Smooth muscle cell (in vitro differentiated cells): ENCODE data around the gene PTPRK. TPM values are rescaled to one million over a fixed set of nuclear protein-coding genes. Genes with fewer than 3 reads are reported as not detected.
A peak's percentile ranks its signal among the peaks of the same experiment; 100 is the strongest.

Experiments used
- DNase-seq: peaks from one replicate; lab custom pipeline; 2025; ENCODE audit not compliant: unreplicated experiment; lab: John Stamatoyannopoulos, UW
- H2AFZ ChIP-seq: fragments of 200-600 bp; sonication (generic); 2 replicates; pipeline ENCODE4 v1.6.0; 2016; ENCODE audit warnings: antibody characterized with exemption, low read depth, mild to moderate bottlenecking
- H3F3A ChIP-seq: fragments of 200-600 bp; sonication (generic); 2 replicates; pipeline ENCODE4 v1.6.0; 2017; ENCODE audit warnings: antibody characterized with exemption, low read depth
- H3K27ac ChIP-seq: fragments of 200-600 bp; sonication (generic); 2 replicates; pipeline ENCODE4 v1.5.1; 2016; ENCODE audit warnings: low read depth, mild to moderate bottlenecking
- H3K27me3 ChIP-seq: fragments of 200-600 bp; sonication (generic); 2 replicates; pipeline ENCODE4 v1.6.1; 2016; ENCODE audit warnings: low read depth, mild to moderate bottlenecking
- H3K36me3 ChIP-seq: fragments of 200-600 bp; sonication (generic); 2 replicates; pipeline ENCODE4 v1.5.1; 2016; ENCODE audit warnings: low read depth
- H3K4me1 ChIP-seq: fragments of 200-600 bp; sonication (generic); 2 replicates; pipeline ENCODE4 v1.5.1; 2016; ENCODE audit warnings: low read depth
- H3K4me2 ChIP-seq: fragments of 200-600 bp; sonication (generic); 2 replicates; pipeline ENCODE4 v1.6.0; 2016; ENCODE audit warnings: mild to moderate bottlenecking
- H3K4me3 ChIP-seq: fragments of 200-600 bp; sonication (generic); 2 replicates; pipeline ENCODE4 v1.5.1; 2016; ENCODE audit warnings: mild to moderate bottlenecking
- H3K79me2 ChIP-seq: fragments of 200-600 bp; sonication (generic); 2 replicates; pipeline ENCODE4 v1.6.0; 2016; ENCODE audit warnings: low read depth, mild to moderate bottlenecking
- H3K9ac ChIP-seq: fragments of 200-600 bp; sonication (generic); 2 replicates; pipeline ENCODE4 v1.6.0; 2016; ENCODE audit warnings: low read depth
- H3K9me3 ChIP-seq: fragments of 200-600 bp; sonication (generic); replicated peaks from 2 replicates; pipeline ENCODE4 v1.5.1; 2016; ENCODE audit warnings: low read depth
- H4K20me1 ChIP-seq: fragments of 200-600 bp; sonication (generic); 2 replicates; pipeline ENCODE4 v1.6.0; 2016; ENCODE audit warnings: low read depth
- WGBS: methylation state at CpG from one replicate; pipeline ENCODE4 v1.1.7; 2016; ENCODE audit warnings: low lambda C conversion rate; 5-methylcytosine and 5-hydroxymethylcytosine counted together
- polyA plus RNA-seq: library from polyadenylated mRNA; unstranded; fragments of >200 nt; fragmentation: Nextera tagmentation; extraction: Ambion mirVana; gene quantifications from 2 replicates; pipeline ENCODE4 v1.2.1, GENCODE V29; 2016
- total RNA-seq: library from RNA; depleted of rRNA; stranded (reverse); fragments of >200 nt; gene quantifications from 2 replicates; pipeline ENCODE4 v1.2.3, GENCODE V29; 2014
- TF ChIP-seq, protein P1 (sequence below): fragments of 200-600 bp; sonication (generic); IDR thresholded peaks from 2 replicates; pipeline ENCODE4 v1.5.1; 2017; ENCODE audit warnings: borderline replicate concordance, mild to moderate bottlenecking, antibody characterized with exemption; ENCODE audit not compliant: insufficient read depth, poor library complexity, severe bottlenecking

PTPRK gene
- total and polyA plus RNA-seq, 2 experiments from 2014 or later = 21.7 to 50.4 TPM

DNA sequence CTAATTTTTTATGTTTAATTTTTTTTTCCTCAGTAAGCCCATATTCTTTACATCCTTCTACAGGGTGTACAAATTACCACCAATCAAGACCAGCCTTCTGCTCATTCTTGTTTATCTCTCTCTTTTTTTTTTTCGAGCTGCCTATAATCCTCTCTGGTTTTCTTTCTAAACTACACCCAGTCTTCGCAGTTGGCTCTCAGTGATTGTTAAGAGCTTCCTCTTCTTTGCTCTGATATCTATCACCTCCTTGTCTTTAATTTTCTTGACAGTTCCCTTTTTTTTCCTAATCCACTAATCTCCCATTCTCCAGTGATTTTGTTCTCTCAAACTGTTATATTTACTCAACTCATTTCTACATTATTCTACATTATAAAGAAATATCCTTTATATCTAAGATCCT lies 38.5 kb upstream of the PTPRK start:
- no peak for DNase-seq
- H4K20me1 ChIP-seq = no peaks in the 10 kb centered on the region
- H3F3A ChIP-seq = no peaks in the 10 kb centered on the region
- no peaks in the 10 kb centered on the region for H3K27me3 ChIP-seq
- 19% methylated on average over 2 of the region's 2 CpGs for WGBS
- no peak overlapping the region for H2AFZ ChIP-seq
- H3K4me3 ChIP-seq = no peak overlapping the region
- H3K36me3 ChIP-seq = no peaks in the 10 kb centered on the region
- no peaks in the 10 kb centered on the region for H3K9me3 ChIP-seq
- H3K9ac ChIP-seq = no peak overlapping the region
- no peak overlapping the region for H3K4me2 ChIP-seq
- H3K79me2 ChIP-seq = no peaks in the 10 kb centered on the region
- H3K27ac ChIP-seq = no peak overlapping the region
- TF ChIP-seq, protein P1, sequence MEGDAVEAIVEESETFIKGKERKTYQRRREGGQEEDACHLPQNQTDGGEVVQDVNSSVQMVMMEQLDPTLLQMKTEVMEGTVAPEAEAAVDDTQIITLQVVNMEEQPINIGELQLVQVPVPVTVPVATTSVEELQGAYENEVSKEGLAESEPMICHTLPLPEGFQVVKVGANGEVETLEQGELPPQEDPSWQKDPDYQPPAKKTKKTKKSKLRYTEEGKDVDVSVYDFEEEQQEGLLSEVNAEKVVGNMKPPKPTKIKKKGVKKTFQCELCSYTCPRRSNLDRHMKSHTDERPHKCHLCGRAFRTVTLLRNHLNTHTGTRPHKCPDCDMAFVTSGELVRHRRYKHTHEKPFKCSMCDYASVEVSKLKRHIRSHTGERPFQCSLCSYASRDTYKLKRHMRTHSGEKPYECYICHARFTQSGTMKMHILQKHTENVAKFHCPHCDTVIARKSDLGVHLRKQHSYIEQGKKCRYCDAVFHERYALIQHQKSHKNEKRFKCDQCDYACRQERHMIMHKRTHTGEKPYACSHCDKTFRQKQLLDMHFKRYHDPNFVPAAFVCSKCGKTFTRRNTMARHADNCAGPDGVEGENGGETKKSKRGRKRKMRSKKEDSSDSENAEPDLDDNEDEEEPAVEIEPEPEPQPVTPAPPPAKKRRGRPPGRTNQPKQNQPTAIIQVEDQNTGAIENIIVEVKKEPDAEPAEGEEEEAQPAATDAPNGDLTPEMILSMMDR = no peak
- no peaks in the 10 kb centered on the region for H3K4me1 ChIP-seq

DNA sequence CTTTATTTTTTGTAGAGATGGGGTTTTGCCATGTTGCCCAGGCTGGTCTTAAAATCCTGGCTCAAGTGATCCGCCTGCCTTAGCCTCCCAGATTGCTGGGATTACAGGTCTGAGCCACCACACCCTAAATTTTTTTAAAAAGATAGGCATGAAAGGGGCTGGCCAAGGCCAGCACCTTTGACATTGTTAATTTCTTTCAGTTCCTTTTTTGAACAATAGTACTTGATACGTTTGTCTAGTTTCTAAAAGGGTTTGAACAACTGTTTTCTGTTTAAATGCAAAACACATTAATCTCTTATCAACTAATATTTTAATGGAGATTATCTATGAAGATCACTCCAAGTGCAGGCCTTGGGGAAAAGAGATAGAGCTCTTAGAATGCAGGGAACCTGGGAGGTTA lies 37.6 kb upstream of the PTPRK start:
- H3K79me2 ChIP-seq = no peaks in the 10 kb centered on the region
- TF ChIP-seq, protein P1 = no peak

DNA sequence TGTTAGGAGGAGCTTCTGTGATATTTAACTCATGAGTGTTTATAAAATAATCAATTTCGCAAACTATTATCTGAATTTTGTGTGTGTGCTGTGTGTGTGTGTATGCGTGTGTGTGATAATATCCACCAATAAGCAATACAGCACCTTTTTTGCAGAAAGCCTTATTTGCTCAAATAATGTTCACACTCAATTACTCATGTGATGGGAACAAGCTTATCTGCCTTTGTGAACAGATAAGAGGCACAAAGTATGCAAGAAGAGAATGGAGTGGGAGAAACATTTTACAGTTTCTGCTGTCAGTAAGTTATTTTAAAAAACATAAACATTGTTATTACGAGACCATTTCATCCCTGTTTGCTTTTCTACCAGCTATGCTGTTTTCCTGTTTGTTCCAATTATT lies 36.7 kb upstream of the PTPRK start:
- no peak for DNase-seq
- 44% methylated on average over 3 of the region's 3 CpGs for WGBS

More for the DNA sequence above, 37.6 kb upstream of the PTPRK start:
- DNase-seq = no peak
- H3K4me3 ChIP-seq = no peak overlapping the region
- H3K27ac ChIP-seq = no peak overlapping the region
- H3K27me3 ChIP-seq = no peaks in the 10 kb centered on the region
- no peaks in the 10 kb centered on the region for H3K36me3 ChIP-seq
- WGBS = 89% methylated on average over 2 of the region's 2 CpGs
- H3K4me2 ChIP-seq = no peak overlapping the region
- no peaks in the 10 kb centered on the region for H3F3A ChIP-seq
- no peaks in the 10 kb centered on the region for H3K9me3 ChIP-seq
- no peaks in the 10 kb centered on the region for H3K4me1 ChIP-seq
- no peak overlapping the region for H2AFZ ChIP-seq
- H3K9ac ChIP-seq = no peak overlapping the region
- H4K20me1 ChIP-seq = no peaks in the 10 kb centered on the region

DNA sequence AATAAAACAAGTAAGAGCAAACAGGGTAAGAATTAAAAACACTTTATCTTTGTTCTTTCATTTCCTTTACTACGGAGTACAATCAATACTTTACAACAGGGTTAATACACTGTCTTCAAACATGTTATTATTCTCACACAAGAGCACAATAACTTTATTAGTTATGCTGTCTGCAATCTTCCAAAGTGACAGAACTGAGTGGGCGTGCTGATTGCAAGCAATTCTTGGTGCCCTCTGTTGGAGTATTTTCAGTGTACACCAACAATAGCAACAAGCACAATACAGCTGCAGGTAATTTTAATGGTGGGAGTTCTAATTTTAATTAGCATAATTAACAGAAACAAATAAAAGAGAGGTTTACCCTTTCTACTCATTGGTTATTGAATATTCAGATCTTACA lies 33.9 kb upstream of the PTPRK start:
- H3K36me3 ChIP-seq = no peaks in the 10 kb centered on the region
- no peaks in the 10 kb centered on the region for H3K79me2 ChIP-seq
- H4K20me1 ChIP-seq = no peaks in the 10 kb centered on the region
- no peaks in the 10 kb centered on the region for H3K4me1 ChIP-seq
- H3K9me3 ChIP-seq = no peaks in the 10 kb centered on the region
- DNase-seq = no peak
- TF ChIP-seq, protein P1 = peak; percentile 23
- WGBS = 72% methylated on average over 2 of the region's 2 CpGs
- H2AFZ ChIP-seq = no peak overlapping the region
- no peak overlapping the region for H3K9ac ChIP-seq
- H3K4me2 ChIP-seq = no peak overlapping the region
- no peaks in the 10 kb centered on the region for H3K27me3 ChIP-seq
- H3K4me3 ChIP-seq = no peak overlapping the region
- H3F3A ChIP-seq = no peaks in the 10 kb centered on the region
- H3K27ac ChIP-seq = no peak overlapping the region

More for the DNA sequence above, 36.7 kb upstream of the PTPRK start:
- no peak overlapping the region for H3K4me2 ChIP-seq
- no peaks in the 10 kb centered on the region for H3K27me3 ChIP-seq
- no peaks in the 10 kb centered on the region for H3K36me3 ChIP-seq
- no peaks in the 10 kb centered on the region for H3K79me2 ChIP-seq
- no peaks in the 10 kb centered on the region for H3F3A ChIP-seq
- H2AFZ ChIP-seq = no peak overlapping the region
- H3K9me3 ChIP-seq = no peaks in the 10 kb centered on the region
- TF ChIP-seq, protein P1 = no peak
- H3K27ac ChIP-seq = no peak overlapping the region
- H4K20me1 ChIP-seq = no peaks in the 10 kb centered on the region
- H3K4me1 ChIP-seq = no peaks in the 10 kb centered on the region
- no peak overlapping the region for H3K4me3 ChIP-seq
- H3K9ac ChIP-seq = no peak overlapping the region
